Retinal pigment epithelial cell (primary cell): ENCODE results near the gene ZNF428.
"Not testable (repeated sequence)": the region's sequence is repeated elsewhere in the genome, so short reads cannot be mapped to it uniquely, and the experiment has no call there.

ENCODE experiments used
- DNase-seq: peaks from one replicate; pipeline ENCODE4 v3.0.0-alpha.2; 2010; ENCODE audit warnings: low read depth
- H3K4me3 ChIP-seq: 2 replicates; pipeline ENCODE4 v1.5.1; 2011; ENCODE audit warnings: mild to moderate bottlenecking, low read length, control low read depth, moderate library complexity
- CTCF ChIP-seq: conservative IDR thresholded peaks from 2 replicates; pipeline ENCODE4 v1.5.1; 2011; ENCODE audit warnings: low read depth, low read length, control low read depth, inconsistent platforms

ZNF428 gene

DNA sequence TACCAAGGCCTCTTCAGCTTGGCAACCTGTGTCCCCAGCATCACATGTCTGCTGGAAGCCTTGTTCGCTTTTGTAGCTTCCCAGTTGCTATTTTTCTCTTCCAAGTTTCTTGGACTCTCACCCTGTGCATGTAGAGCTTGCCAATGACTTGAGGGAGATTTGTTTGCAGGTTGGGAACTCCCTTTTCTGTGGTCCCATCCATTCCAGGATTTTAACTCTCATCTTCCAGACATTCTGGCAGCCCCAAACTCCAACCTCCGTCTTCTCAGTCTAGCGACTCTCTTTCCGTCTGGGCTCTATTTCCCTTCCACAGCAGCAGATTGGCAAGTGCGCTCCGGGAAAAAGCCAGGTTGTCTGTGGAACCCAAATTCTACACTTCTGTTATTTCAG is 41.5 kb upstream of the ZNF428 start:
- no peak for TF ChIP-seq CTCF
- H3K4me3 ChIP-seq: no peak overlapping the region
- DNase-seq: no peak

GRCh38 chr19:43660301-43660970 is 41.0 kb upstream of the ZNF428 start:
- H3K4me3 ChIP-seq: no peak overlapping the region
- TF ChIP-seq CTCF: no peak

DNA sequence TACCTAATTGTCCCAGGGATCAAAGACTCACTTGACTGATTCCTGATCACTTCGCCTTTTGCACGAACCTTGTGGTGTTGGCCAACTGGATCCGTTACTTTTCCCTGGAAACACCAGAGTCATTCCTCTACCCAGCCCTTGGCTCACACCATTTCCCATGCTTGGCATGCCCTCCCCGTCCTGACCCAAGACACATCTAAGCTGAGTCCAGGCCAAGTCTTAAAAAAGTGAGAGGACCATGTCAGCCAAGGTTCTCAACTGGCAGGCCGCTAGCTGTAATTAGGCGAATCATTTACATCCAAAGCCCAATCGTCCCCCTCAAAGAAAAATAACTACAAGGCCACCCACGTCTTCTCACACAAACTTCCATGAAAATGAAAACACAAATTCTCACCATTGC is 39.1 kb upstream of the ZNF428 start:
- no peak overlapping the region for H3K4me3 ChIP-seq
- no peak for DNase-seq
- no peak for TF ChIP-seq CTCF

More at GRCh38 chr19:43660301-43660970, 41.0 kb upstream of the ZNF428 start:
- no peak for DNase-seq

DNA sequence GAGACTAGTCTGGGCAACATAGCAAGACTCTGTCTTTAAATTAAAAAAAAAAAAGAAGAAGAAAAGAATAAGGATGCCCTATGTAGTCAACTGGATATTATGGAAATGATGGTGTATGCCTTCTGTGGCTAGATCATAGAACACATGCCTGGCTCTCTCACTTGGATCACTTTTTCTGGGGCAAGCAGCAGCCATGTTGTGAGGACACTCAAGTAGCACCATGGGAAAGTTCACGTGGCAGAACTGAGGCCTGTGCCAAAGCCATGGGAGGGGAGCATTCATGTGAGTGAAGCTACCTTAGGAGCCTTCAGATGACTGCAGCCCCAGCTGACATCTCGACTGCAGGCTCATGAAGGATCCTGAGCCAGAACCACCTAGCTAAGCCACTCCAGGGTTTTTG is 38.6 kb upstream of the ZNF428 start:
- no peak overlapping the region for H3K4me3 ChIP-seq
- DNase-seq: no peak
- TF ChIP-seq CTCF: no peak

- DNase-seq: no peak
- no peak for TF ChIP-seq CTCF
- H3K4me3 ChIP-seq: no peak overlapping the region
These were observed 37.0 kb upstream of the ZNF428 start for GRCh38 chr19:43656436-43656835.

GRCh38 chr19:43652546-43652874 is 33.1 kb upstream of the ZNF428 start:
- H3K4me3 ChIP-seq: no peak overlapping the region
- no peak for DNase-seq
- no peak for TF ChIP-seq CTCF

DNA sequence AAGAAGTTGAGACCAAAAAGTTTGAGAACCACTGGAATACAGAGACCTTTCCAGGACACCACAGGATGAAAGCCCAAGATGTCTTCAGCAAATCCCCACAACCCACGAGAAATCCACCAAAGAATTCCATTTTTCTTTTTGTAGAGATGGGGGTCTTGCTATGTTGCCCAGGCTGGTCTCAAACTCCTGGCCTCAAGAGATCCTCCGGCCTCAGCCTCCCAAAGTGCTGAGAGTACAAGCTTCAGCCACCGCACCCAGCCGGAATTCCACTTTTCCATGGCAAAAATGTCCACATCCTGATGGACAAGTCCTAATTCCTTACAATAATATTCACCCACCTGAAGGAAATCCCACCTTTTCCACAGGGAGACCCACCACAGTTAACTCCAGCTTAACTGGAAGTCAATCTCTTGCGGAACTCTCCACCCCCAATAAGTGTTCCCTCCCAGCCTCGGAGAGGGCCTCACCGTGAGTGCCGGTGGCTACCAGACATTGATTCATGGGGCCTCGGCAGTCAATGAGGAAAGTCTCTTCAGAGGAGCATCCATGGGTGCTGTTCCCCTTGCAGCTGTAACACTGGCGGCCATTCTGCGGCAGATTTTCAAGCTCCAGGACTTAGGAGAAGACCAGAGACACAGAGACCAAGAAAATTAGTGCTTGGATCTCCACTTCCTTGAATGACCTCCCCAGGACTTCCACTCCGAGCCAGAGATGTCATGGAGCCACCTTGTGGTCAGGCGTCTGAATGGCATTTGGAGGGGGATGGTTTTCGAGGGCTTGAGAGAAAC is 32.5 kb upstream of the ZNF428 start:
- H3K4me3 ChIP-seq: no peak overlapping the region
- no peak for DNase-seq
- TF ChIP-seq CTCF: peak; percentile 92

DNA sequence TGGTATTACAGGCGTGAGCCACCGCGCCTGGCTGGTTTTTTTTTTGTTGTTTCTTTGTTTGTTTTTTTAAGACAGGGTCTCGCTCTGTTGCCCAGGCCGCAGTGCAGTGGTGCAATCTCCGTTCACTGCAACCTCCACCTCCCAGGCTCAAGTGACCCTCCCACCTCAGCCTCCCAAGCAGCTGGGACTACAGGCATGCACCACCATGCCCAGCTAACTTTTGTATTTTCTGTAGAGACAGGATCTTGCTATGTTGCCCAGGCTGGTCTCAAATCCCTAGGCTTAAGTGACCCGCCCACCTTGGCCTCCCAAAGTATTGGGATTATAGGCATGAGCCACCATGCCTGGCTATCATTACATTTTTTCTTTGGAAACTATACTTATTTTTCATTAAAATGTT is 30.8 kb upstream of the ZNF428 start:
- H3K4me3 ChIP-seq: not testable (repeated sequence)

More for the DNA sequence above, 30.8 kb upstream of the ZNF428 start:
- not testable (repeated sequence) for DNase-seq
